Measurements from ENCODE around the gene STAT3.

STAT3 gene

GRCh38 chr17:42286411-42287221 is 101.6 kb downstream of the STAT3 start:
- H3K4me3 ChIP-seq (ENCODE audit: low read length) = peak overlapping the region; percentile 65; the same call in 1 of the 2 replicates

GRCh38 chr17:42285346-42286050 is 102.7 kb downstream of the STAT3 start:
- no peak overlapping the region for H3K4me3 ChIP-seq (ENCODE audit: low read length)
- no peak for TF ChIP-seq ZNF274 (IDR thresholded peaks at IDR 0.05; ENCODE audit: low read depth, low read length)

More at GRCh38 chr17:42286411-42287221, 101.6 kb downstream of the STAT3 start:
- no peak for TF ChIP-seq ZNF274 (IDR thresholded peaks at IDR 0.05; ENCODE audit: low read depth, low read length)

DNA sequence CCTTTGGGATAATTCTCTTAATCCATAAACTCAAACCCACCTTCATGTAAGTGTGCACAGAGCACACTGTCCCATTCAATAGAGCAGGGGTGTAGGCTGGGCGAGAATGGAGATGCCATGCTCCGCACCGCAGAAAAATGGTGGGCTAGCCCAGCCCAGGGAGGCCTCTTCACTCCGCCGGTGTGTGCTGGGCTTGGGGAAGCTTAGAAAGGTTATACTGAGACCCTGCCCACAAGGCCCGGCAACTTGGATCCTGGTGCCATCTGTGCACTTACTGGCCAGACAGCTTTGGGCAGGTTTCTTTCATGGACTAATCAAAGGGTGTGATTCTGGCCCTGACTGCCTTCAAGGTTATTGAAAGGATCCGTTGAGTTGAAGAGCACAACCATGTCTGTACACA is 103.7 kb downstream of the STAT3 start:
- no peak for TF ChIP-seq ZNF274 (IDR thresholded peaks at IDR 0.05; ENCODE audit: low read depth, low read length)
- no peak overlapping the region for H3K4me3 ChIP-seq (ENCODE audit: low read length)

- no peak for TF ChIP-seq ZNF274 (IDR thresholded peaks at IDR 0.05; ENCODE audit: low read depth, low read length)
- H3K4me3 ChIP-seq (ENCODE audit: low read length) = no peak overlapping the region
Observed at GRCh38 chr17:42284024-42284369, 104.2 kb downstream of the STAT3 start.

DNA sequence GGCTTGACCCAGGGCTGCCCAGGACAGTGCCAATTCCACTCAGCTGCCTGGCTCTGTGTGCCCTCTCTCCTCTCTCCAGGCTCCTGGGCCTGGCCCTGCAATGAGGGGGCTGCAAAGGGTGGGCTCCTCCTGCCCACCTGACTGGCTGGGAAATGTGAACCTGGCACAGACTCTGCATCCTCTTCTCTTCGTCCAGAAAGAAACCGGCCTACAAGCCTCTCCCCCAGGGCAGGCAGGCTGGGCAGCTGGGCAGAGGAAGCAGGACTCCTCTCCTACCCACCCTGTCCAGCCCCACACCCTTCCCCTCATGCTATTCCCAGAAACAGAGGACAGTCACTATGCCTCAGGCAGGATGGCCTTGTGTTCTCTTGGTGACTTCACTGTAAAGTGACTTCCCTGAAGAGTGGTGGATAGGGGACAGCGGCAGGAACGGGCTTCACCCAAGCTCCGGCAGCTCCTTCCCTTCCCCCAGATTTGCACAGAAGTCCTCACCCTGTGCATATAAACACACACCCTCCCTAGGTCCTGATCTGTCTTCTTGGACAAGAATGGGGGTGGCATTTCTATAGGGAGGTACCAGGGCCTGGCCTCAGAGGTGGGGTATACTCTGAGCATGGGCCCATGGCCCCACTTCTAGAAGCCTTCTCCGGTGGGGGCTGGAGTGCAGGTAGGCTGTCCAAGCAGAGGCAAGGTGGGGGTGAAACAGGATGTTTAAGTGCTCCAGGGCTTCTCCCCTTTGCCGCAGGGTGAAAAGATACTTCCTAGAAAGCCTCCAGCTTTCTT is 104.8 kb downstream of the STAT3 start:
- no peak overlapping the region for H3K4me3 ChIP-seq (ENCODE audit: low read length)
- no peak for TF ChIP-seq ZNF274 (IDR thresholded peaks at IDR 0.05; ENCODE audit: low read depth, low read length)

DNA sequence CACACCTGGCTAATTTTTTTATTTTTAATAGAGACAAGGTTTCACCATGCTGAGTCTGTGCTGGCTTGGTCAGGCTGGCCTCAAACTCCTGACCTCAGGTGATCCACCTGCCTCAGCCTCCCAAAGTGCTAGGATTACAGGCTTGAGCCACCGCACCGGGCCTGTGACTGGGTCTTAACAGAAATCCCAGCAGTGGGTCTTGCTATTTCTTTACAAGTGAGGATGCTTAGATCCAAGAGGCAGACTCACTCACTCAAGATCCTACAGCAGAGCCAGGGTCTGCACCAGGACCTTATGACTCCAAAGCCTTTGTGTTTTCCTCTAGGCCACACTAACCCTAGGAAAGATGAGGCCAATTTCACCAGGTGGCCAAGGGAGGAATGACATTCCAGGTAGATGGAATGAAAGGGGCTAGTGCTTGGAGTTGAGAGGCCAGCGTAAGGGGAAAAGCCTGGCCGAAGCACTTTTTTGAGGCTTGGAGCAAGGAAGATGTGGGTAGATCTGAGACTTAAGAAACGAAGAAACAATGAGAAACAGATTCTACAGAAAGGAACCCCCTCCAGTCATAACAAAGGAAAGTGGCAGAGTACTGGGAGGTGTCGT is 105.7 kb downstream of the STAT3 start:
- no peak overlapping the region for H3K4me3 ChIP-seq (ENCODE audit: low read length)
- TF ChIP-seq ZNF274 (IDR thresholded peaks at IDR 0.05; ENCODE audit: low read depth, low read length) = no peak

- H3K4me3 ChIP-seq (ENCODE audit: low read length) = no peak overlapping the region
- TF ChIP-seq ZNF274 (IDR thresholded peaks at IDR 0.05; ENCODE audit: low read depth, low read length) = no peak
Observed at GRCh38 chr17:42281571-42282096, 106.6 kb downstream of the STAT3 start.

DNA sequence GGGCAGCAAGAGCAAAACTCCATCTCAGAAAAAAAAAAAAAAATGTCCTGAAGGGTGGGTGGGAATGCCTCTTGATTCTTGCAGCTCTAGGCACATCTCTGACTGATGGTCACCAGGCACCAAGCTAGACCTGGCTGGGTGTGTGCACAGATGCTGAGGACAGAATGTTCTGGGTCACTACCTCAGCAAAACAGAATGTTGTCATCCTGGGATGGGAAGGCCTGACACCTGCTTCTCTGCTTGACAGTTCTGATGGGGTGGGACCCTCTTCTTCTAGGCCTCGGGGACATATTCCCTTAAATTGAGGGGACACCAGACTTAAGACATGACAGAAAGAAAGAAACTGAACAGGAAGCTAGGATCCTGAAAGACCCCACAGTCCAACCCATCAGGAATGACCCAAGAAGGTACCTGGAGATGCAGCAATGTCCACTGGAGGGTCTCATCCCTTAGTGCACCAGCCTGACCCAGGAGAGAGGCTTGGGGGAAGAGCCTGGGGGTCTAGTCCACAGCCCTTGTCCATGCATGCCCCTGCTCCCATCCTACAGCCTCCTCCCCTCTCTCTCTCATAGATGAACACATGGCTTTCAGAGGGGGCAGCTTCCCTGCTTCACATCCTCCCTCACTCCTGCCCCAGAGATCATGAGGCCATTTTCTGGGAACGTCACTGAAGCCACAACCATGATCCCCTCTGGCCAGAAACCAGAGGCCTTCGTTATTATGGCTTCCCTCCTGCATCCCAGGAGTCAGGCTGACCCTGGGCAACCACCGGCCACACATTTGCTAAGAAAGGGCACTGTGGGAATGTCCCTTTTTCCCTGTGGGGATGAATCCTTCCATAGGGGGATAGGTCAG is 108.2 kb downstream of the STAT3 start:
- H3K4me3 ChIP-seq (ENCODE audit: low read length) = no peak overlapping the region
- no peak for TF ChIP-seq ZNF274 (IDR thresholded peaks at IDR 0.05; ENCODE audit: low read depth, low read length)

DNA sequence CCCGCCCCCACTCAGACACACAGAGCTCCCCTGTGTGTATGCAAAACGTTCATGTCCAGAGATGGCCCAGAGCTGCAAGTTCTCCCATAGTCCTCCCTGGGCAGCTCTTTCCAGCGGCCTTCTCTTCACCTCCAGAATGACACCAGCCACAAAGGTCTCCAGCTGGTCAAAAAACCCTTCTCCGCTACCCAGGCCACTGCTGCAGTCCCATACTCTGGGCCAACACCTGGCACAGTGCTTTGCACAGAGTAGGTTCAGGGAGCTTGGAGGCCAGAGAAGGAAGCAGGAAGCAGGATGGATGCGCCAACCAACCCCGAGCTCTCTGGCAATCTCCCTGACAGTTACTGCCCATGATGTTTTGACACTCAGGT is 110.9 kb downstream of the STAT3 start:
- H3K4me3 ChIP-seq (ENCODE audit: low read length) = no peak overlapping the region
- TF ChIP-seq ZNF274 (IDR thresholded peaks at IDR 0.05; ENCODE audit: low read depth, low read length) = no peak

DNA sequence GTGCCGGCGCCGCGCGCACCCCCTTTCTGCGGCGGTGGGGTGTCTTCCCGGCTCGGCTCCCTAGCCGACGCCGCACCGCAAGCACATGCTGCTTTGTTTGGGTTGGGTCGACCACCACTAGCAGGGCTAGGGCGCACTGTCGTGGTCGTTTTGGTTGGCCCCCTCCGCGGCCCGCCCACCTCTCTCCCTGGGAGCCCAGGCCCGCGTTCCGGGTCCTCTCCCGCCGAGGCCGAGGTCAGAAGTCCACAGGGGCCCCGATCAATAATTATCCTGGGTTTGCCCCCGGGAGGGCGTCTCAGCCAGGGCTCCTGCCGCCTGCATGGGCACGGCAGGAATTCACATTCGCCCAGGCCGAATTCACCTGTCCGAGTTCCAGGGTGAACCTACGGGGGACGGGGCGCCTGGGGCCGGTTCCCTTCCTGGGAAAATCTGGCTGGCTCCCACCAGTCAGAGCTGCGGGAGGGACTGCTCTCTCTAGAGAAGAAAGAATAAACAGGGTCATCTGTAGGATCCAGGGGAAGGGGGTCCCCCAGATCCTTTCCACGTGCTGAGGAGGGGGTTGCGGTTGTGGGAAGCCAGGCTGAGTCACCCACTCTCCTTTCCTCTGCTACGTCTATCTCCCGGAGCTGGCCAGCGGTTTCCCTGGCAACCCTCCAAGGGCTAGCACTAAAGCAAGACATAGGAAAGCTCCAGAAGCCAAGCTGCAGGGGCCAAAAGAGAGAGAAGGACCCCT is 111.5 kb downstream of the STAT3 start:
- no peak for TF ChIP-seq ZNF274 (IDR thresholded peaks at IDR 0.05; ENCODE audit: low read depth, low read length)
- peak overlapping the region; percentile 93; the same call in 1 of the 2 replicates for H3K4me3 ChIP-seq (ENCODE audit: low read length)

DNA sequence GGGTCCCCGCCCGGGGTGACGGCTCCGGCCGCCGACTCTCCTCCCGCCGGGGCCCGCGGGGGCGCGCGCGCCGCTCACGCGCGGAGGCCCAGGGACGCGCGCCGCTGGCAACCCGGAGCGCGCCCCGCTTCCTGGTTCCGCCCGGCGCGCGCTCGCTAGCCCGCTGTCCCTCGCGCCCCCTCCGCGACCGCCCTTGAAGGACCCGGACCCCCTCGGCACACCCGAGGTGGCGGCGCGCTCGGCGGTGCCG is 112.0 kb downstream of the STAT3 start, which contains the start of gene STAT5B:
Gene STAT5B (minus strand): TSS at position 33 of the 250 bp plus-strand sequence. CDS start 44,264 bp downstream, outside the sequence.
- H3K4me3 ChIP-seq (ENCODE audit: low read length) = peak within 1 kb of the TSS; percentile 93
- TF ChIP-seq ZNF274 (IDR thresholded peaks at IDR 0.05; ENCODE audit: low read depth, low read length) = no peak

DNA sequence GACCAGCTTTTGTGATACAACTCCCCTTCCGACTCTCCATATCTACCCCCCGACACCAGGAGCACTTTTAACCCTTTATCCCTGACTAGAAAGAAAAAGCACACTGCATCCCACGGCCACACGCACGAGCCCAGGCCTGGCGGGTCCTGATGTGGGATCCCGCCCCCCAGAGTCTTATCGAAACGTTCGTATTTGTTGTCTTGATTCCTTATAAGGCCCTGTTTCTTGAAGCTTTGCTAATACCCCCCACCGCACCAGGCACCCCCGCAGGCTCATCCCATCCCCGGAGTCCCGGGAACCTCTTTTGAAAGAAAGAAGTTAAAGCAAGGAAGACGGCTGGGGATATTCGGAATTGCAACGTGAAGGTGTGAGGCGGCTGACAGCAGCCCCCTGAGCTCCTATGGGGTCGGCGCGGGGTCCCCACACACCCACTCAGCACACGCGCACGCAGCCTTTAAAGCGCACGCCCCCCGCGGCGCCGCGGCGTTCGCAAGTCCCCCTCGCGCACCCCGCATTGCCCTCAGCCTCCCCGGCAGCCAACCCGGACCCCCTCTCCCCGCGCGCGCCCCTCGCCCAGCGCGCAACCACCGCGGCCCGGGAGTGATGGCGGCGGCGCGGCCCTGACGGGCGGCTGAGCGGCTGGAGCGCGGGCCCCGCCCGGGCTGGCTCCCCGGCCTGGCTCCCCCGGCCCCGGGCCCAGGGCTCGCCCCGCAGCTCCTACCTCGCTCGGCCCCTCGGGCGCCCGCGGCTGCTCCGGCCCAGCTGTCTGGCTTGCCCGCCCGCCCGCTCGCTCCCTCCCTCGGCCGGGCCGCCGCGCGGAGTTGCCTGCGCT is 112.5 kb downstream of the STAT3 start:
- no peak for TF ChIP-seq ZNF274 (IDR thresholded peaks at IDR 0.05; ENCODE audit: low read depth, low read length)
- H3K4me3 ChIP-seq (ENCODE audit: low read length) = peak overlapping the region; percentile 93

All from GM08714 (cell line).